ENCODE data around the gene DDX17. TPM values are rescaled to one million over a fixed set of nuclear protein-coding genes. Genes with fewer than 3 reads are reported as not detected.
A peak's percentile ranks its signal among the peaks of the same experiment; 100 is the strongest.

DDX17 gene
- 662 TPM for total RNA-seq

DNA sequence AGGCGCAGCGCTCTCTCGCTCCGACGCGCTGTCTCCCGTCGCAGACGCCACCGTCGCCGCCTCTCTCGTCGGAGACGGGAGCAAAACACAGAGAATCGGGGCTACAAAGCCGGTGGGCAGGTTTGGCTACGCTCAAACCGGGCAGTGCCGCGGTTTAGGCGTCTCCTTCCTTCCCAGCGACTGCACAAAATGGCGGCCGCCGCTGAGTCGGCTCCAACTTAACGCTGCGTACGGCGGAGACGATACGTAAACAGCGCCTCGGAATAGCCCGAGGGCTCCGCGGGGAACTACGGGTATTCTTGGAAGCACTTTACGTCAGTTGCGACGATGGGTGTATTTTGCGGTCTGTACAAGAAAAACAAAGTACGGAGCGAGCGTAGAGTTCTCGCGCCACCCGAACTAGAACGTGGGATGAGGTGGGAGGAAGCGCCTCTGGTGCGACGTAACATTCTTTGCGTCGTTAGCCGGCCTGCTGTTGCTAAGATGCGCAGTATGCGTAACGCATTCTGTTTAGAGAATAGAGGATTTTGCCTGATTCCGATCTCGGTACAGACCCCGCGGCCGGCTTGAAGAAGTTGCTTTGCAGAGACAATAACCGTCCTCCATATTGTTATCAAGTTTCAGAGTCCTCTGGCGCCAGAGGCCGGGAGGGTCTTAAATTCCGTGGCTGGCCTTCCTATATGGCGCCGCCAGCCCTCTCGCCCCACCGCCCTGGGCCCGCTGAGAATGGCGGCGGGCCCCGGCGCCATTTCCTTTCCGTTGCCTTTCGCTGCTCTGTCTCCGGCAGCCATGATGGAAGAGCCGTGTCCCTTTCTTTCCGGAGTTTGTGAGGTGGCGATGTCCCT lies at the start of gene DDX17:
DDX17 (minus strand) TSS at position 194 of the 845 bp plus-strand sequence.
- peak; percentile 88 to 93 for DNase-seq (ENCODE audit: low spot score in 2 of 2)
- no peak for FAIRE-seq

DNA sequence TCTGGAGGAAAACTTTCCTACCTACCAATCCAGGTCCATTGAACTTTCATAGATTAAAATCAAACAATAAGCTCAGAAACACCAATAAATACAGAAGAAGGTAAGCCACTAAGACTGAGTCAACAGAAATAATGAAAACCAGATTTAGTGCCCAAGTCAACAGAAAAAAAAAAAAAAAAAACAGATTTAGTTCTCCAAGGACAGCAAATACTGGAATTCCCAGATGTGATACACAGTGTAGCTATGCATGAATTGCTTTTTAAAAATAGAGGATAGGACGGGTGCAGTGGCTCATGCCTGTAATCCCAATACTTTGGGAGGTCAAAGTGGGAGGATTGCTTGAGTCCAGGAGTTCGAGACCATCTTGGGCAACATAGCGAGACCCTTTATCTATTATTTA lies 48.2 kb upstream of the DDX17 start:
- DNase-seq (ENCODE audit: low spot score in 2 of 2) (no peak), FAIRE-seq (no peak)

DNA sequence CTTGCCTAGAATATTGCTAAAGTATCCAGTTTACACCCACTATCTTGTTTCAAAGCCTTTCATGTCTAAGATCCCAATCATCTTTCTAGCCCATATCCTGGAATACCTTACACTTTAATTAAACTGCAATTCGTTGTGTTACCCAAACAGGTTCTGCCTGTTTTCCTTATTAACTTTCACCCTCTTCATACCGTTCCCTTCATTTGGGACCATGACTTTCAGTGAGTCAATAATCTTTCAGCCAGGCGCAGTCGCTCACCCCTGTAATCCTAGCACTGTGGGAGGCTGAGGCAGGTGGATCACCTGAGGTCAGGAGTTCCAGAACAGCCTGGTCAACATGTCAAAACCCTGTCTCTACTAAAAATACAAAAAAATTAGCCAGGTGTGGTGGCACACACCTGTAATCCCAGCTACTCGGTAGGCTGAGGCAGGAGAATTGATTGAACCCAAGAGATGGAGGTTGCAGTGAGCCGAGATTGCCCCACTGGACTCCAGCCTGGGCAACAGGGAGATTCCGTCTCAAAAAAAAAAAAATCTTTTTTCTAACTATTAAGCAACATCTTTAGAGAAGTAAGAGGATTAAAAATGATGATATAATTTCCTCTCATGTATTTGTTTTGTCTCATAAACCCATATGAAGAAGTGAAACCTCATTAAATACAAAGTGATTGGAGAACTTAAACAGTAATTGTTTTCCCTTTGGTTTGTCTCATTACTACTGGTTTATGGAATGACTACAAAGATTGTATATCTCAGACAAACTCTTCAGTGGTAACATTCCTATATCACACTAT lies 43.2 kb upstream of the DDX17 start:
- FAIRE-seq = no peak

DNA sequence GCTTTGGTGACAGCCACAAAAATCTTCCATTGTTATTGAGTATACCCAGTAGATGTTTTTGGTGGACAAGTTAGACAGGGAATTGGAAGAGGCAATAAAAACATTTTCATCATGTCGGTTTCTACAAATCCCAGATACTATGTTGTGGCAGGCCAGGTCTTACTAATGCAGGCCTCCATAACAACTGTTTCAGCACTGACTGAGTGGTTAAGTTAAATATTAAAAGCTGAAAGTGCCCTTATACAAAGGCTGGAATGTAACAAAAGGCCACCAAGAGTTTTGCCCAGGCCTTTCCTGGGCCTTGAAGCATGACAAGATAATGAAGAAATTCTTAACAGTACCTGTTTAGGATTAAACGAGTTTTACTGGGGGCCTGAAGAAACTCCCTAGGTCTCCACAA lies 34.6 kb upstream of the DDX17 start:
- no peak for FAIRE-seq

More for the DNA sequence above, 43.2 kb upstream of the DDX17 start:
- no peak for DNase-seq (ENCODE audit: low spot score in 2 of 2)

DNA sequence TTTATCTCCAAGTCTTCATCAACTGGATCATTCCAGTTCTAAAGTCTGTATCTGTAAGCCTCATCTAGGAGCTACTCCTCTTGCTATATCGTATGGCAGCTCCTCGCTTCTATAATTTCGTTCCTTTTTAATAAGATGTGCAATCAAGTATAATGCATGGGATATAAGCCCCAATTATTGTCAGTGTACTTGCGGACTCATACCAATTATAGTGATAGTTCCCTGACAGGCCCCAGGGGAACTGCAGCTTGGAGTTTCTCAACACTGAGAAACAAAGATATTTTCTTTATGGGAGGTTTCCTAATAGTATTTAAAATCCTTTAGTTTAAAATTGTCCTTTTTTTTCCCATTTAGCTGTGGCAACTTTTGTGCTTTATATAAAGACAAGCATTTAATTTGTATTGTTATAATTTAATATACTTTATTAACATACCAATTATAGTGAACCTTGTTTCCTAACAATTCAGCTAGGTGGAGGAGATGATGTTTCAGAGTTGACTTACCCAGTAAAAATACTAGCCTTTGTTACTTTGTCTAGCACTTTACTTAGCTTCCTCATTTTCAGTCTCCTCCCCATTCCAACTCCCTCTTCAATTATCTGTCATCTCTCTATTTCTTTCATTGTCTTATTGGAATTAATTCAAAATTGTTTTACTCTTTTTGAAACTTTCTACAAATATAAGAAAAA lies 25.3 kb upstream of the DDX17 start:
- FAIRE-seq (no peak), DNase-seq (ENCODE audit: low spot score in 2 of 2) (no peak)

More for the DNA sequence above, 34.6 kb upstream of the DDX17 start:
- DNase-seq (ENCODE audit: low spot score in 2 of 2) = no peak

DNA sequence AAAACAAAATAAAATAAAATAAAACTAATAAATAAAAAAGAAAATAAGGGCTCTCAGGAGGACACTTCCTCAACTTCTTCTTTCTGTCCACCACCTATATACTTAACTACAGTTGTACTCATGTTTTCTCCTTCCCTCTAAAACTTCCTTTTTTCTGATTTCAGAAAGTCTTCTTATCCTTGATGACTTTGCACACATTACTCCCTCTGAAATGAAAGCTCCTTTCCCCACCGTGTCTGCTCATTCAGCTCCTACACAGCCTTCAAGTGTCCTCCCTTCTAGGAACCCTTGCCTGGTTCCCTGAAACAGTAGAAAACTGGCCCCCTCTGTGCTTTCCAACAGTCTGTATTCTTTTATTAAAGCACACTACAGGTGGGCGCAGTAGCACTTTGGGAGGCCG lies 18.3 kb upstream of the DDX17 start:
- FAIRE-seq = no peak
- DNase-seq (ENCODE audit: low spot score in 2 of 2) = no peak

DNA sequence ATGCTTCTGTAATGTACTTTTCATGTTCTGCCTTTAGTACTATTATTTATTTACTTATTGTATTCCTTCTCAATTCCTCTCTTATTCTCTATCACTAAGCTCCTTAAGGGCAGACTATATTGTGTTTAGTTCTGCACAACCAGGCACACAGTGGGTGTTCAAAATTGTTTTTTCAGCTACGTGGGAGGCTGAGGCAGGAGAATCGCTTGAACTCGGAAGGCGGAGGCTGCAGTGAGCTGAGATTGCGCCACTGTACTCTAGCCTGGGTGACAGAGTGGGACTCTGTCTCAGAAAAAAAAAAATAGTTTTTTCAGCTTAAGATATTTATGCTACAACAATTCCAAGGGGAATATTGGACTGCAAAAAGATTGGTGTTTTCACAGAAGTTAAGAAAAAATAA lies 17.4 kb upstream of the DDX17 start:
- DNase-seq (ENCODE audit: low spot score in 2 of 2) (no peak), FAIRE-seq (no peak)

DNA sequence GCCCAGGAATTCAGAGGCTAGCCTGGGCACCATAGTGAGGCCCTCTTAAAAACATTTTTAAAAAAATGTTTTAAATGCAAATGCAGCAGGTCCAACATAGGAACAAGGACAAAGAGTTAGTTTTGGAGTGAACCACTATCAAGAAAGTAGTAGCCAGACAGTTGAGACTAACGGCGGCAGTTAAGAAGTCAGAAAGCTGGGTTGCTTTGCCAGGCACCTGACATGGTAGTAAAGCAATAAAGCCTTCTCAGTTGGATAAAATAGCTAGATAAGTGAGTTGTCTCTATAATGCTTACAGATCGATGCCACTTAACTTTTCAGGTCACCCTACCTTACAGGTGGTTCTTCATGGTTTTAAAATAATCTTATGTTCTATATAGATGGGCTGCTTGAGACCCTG lies 16.9 kb upstream of the DDX17 start:
- FAIRE-seq = no peak
- DNase-seq (ENCODE audit: low spot score in 2 of 2) = no peak

DNA sequence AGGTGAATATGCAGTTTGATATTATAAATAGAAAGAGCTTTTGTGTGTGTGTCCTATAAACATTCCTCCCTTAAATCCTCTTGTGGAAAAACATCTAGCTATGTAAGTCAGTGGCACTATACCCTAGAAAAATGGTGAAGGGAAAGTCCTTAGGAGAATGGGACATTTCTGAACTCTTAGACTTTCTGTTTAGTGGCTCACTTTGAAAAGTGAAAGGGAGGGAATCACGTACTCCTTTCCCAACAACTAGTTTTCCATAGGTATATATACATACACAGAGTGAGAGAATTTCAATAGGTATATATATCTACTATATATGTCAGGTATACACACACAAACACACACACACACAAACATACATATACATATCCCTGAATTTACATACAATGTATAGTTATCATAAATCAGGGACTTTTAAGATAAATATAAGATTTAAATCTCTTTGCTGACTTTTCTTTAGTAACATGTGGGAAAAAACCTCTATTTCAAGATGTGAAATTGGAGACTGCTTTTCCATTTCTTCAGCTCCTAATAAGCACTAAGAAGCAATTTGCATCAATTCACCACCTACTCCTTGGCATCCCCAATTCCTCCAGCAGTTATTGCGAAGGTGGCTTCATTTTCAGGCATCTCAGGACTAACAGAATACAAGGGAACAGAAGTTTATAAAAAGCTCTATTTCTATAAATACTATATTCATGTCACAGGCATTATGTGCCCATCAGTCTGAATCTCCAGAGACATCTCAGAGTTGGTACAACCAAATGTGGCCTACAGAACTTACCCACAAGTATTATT lies 13.5 kb upstream of the DDX17 start:
- no peak for DNase-seq (ENCODE audit: low spot score in 2 of 2)
- no peak for FAIRE-seq

DNA sequence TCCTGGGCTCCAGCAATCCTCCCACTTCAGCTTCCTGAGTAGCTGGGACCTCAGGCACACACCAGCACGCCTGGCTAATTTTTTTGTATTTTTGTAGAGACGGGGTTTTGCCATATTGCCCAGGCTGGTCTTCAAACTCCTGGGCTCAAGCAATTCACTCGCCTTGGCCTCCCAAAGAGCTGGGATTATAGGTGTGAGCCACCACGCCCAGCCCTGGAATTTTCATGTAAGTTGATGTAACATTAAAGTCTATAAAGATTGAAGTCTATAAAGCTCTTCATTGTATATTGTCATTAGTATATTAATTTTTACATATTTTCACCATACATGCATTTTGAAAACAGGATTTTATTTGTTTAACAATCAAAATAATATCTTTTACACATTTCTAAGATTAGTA lies 12.5 kb upstream of the DDX17 start:
- FAIRE-seq (no peak), DNase-seq (ENCODE audit: low spot score in 2 of 2) (no peak)

DNA sequence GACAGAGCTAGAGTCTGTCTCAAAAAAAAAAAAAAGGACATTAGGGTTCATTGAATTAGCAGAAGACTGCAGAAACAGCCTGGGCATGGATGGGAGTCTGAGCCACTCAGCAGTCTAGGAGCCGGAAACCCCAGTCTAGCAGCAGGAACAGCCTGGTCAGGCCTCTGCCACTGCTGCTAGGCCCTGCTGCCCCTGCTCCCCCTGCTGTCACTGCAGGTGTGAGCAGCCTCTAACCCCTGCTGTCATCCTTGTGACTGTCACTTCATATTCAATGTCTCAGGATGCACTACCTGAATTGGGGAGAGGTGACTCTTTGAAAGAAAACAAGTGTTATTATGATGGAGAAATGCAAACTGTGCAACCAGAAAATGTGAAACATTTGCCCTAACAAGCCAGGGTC lies 7.0 kb upstream of the DDX17 start:
- FAIRE-seq = no peak
- DNase-seq (ENCODE audit: low spot score in 2 of 2) = no peak

DNA sequence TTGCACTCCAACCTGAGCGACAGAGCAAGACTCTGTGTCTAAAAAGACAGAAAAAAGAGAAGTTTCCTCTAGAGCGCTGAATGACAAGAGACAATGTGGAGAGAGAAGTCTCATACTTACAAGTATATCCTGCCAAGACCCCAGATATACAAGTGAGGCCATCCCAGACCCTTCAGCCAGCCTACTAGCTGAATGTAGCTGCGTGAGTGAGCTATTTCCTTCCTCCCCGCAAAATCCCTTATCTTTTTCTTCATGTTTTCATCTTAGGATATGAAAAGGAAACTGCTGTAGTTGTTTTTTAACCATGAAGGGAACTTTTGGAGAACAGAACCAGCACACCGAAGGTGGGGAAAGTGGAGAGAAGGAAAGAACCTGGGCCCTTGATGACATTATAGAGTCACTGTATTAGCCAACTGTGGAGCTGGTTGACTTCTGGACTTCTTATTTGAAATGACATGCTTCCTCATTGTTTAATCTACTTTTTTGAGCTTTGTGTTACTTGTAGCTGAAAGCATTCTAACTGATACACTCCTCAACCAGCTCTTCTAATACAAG lies 4.4 kb upstream of the DDX17 start:
- no peak for DNase-seq (ENCODE audit: low spot score in 2 of 2)
- no peak for FAIRE-seq

DNA sequence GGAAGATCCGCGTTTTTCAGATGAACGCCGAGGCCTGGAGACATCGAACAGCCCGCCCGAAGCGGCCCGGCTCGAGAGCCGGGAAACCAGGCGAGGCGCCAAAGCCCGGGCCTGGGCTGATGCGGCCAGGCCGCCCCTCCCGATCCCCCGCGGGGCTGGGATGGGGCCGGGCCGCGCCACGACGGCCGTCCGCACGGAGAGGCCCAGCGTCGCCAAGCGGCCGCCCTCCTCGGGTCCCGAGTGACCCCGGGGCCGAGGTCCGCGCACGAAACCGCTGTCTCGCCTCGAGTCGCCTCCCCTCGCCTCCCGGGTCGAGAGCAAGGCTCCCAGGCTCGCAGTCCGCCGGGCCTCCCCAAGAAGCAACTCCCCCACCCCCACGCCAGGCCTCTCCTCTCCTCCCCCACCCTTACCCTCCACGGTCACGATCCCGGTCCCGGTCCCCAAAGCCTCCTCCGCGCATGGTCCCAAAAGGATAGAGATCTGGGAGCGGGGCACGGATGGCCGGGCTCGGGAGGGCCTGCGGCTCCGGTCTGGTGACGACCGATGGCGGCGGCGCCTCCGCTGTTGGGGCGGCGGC lies 482 bp downstream of the DDX17 start:
- DNase-seq (ENCODE audit: low spot score in 2 of 2) (peak; percentile 76 to 82), FAIRE-seq (no peak)

DNA sequence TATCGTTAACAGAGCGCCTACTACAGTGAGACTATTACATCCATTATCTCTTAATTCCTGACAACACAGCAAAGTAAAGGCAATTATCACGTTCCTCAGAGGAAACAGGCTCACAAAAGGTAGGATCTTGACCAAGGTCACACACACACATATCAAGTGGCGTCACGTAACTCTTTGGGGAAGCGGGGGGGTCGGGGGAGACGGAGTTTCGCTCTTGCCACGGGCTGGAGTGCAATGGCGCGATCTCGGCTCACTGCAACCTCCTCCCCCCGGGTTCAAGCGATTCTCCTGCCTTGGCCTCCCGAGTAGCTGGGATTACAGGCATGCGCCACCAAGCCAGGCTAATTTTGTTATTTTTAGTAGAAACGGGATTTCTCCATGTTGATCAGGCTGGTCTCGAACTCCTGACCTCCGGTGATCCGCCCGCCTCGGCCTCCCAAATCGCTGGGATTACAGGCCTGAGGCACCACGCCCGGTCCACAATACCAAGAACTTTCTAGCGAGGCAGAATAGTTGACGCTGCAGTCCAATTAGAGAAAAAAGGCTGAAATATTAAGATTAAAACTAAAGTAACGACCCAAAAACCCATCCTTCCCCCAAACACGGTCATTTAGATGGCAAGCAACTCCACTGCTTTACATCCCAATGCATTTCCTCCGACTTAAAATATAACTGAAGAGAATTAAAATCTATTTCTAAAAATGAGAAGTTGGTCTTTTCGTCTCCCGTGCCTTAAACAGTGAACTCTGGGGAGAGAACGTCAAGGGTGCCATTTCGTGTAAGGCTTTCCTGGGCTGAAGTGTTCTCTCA lies 1.2 kb downstream of the DDX17 start:
- no peak for DNase-seq (ENCODE audit: low spot score in 2 of 2)
- FAIRE-seq = no peak

DNA sequence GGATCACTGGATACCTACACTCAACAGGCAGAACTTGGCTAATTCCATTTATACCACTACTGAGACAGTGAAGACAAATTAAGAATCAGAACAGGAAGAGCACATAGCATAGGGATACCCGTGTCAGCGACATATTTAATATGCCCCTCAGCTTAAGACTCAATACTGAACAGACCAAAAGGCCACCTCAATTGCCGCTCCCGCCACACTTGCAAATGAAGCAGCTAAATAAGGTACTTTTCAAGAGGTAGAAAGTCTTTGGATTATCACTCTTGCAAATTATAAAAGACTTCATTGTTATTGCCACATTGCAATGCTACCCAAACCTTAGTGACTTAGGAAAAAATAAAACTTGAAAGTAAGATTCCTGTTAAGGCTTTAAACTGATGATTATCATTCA lies 3.1 kb downstream of the DDX17 start:
- FAIRE-seq (no peak), DNase-seq (ENCODE audit: low spot score in 2 of 2) (no peak)

DNA sequence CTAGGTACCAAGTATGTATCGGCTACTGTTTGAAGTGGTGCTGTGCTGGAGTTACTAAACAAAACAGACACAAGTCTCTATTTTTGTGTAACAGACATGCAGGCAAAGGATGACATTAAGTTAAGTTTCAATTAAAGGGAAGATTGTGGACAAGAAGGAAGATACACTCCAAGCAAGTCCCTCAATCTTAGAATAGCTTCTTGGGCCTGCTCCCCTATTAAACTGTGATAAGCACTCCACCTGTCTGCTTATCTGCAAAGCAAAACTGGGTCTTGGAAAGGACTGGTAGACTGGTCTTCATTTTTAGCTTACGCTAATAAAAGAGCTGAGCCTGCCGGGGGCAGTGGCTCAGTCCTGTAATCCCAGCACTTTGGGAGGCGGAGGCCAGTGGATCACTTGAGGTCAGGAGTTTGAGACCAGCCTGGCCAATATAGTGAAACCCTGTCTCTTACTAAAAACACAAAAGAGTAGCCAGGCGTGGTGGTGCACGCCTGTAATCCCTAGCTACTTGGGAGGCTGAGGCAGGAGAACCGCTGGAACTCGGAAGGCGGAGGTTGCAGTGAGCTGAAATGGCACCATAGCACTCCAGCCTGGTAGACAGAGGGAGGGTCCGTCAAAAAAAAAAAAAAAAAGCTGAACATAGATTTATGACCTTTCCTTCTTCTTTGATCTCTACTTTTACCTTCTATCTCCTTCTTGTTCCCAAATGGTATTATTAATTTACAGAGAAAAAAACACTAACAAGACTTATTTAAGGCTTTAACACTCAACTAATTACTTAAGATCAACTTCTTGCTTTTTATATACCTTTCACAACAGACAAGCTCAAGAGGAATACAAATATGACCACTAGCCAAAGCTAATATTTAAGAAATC lies 4.1 kb downstream of the DDX17 start:
- DNase-seq (ENCODE audit: low spot score in 2 of 2) (no peak), FAIRE-seq (no peak)

DNA sequence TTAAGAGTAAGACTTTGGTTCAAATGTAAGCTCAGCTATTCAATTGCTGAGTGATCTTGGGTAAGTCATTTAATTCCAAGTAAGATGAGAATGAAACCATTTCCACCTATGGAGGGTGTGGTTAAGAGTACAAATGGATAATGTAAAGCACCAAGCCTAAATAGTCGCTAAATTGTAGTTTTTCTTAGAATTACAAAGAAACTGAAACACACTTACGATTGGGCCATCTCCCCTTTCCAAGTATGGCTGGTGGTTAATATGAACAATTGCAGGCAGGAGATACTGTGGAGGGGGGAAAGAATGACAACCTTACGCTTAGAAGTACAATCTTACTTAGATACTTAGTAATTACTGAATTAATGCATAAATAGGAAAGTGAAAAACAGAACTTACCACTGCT lies 8.2 kb downstream of the DDX17 start:
- FAIRE-seq (no peak), DNase-seq (ENCODE audit: low spot score in 2 of 2) (no peak)

DNA sequence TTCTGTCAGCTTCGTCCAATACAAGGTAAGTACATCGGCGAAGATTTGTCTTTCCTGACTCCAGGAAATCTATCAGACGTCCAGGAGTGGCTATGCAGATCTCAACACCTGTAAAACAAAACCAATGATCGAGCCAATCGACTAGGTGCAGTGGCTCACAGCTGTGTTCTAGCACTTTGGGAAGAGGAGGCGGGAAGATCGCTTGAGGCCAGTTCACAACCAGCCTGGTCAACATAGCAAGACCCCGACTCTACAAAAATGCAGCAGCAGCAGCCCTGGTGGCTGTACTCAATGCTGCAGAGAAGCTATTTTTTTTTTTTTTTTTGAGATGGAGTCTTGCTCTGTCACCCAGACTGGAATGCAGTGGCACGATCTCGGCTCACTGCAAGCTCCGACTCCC lies 11.2 kb downstream of the DDX17 start:
- no peak for FAIRE-seq

More for the DNA sequence above, 11.2 kb downstream of the DDX17 start:
- no peak for DNase-seq (ENCODE audit: low spot score in 2 of 2)

Measured in frontal cortex (tissue), 4 donors.